22Rv1 (cell line): Measurements from ENCODE around the gene LIMA1.

Experiments
- CTCF ChIP-seq: fragments of 450-650 bp; IDR thresholded peaks from 2 replicates; pipeline ENCODE4 v1.5.1; 2017; ENCODE audit warnings: mild to moderate bottlenecking
- ZFX ChIP-seq: fragments of 450-650 bp; IDR thresholded peaks from 2 replicates; pipeline ENCODE4 v1.6.1; 2017; ENCODE audit warnings: antibody characterized with exemption, borderline replicate concordance

GRCh38 chr12:50222275-50222783, 61.0 kb downstream of the LIMA1 start:
- no peak for TF ChIP-seq CTCF
- TF ChIP-seq ZFX: no peak
